SU-DHL-6 (cell line): ENCODE measurements around the gene AUH.

Experiments used
- H2AFZ ChIP-seq: fragments of 200-600 bp; sonication (generic); 2 replicates; pipeline ENCODE4 v1.6.1; 2014; ENCODE audit warnings: low read depth, mild to moderate bottlenecking, moderate library complexity, mixed read lengths, antibody characterized with exemption, low read length; ENCODE audit not compliant: severe bottlenecking
- H3F3A ChIP-seq: fragments of 200-600 bp; shearing (Covaris generic); 2 replicates; pipeline ENCODE4 v1.6.0; 2016; ENCODE audit warnings: antibody characterized with exemption, mild to moderate bottlenecking; ENCODE audit not compliant: insufficient read depth
- H3K27ac ChIP-seq: fragments of 200-600 bp; sonication (generic); 2 replicates; pipeline ENCODE4 v1.5.1; 2016; ENCODE audit warnings: low read depth, mild to moderate bottlenecking, low read length, moderate library complexity, mixed read lengths
- H3K27me3 ChIP-seq: fragments of 200-600 bp; sonication (generic), shearing (Covaris generic); 2 replicates; pipeline ENCODE4 v1.6.0; 2014; ENCODE audit warnings: mild to moderate bottlenecking, low read length
- H3K36me3 ChIP-seq: fragments of 200-600 bp; sonication (generic); 2 replicates; pipeline ENCODE4 v1.6.1; 2014; ENCODE audit warnings: mild to moderate bottlenecking, low read length, mixed read lengths
- H3K4me2 ChIP-seq: fragments of 300-600, 200-600 bp; shearing (Covaris generic), sonication (generic); 2 replicates; pipeline ENCODE4 v1.6.0; 2014; ENCODE audit warnings: low read length, low read depth, mild to moderate bottlenecking; ENCODE audit not compliant: poor library complexity, severe bottlenecking
- H3K4me3 ChIP-seq: fragments of 200-600 bp; sonication (generic); 2 replicates; pipeline ENCODE4 v1.5.1; 2014; ENCODE audit warnings: antibody characterized with exemption, low read length, mild to moderate bottlenecking, mixed read lengths; ENCODE audit not compliant: insufficient read depth, poor library complexity, severe bottlenecking
- H3K79me2 ChIP-seq: fragments of 200-600 bp; sonication (generic); 2 replicates; pipeline ENCODE4 v1.6.1; 2014; ENCODE audit warnings: mild to moderate bottlenecking, low read length, moderate library complexity; ENCODE audit not compliant: insufficient read depth
- H3K9ac ChIP-seq: fragments of 200-600 bp; sonication (generic); 2 replicates; pipeline ENCODE4 v1.7.0; 2014; ENCODE audit warnings: mild to moderate bottlenecking, low read length
- H3K9me2 ChIP-seq: fragments of 200-600 bp; sonication (generic); replicated peaks from 2 replicates; pipeline ENCODE4 v1.6.1; 2014; ENCODE audit warnings: low read length; ENCODE audit not compliant: insufficient read depth
- H3K9me3 ChIP-seq: fragments of 200-600 bp; sonication (generic); 2 replicates; pipeline ENCODE4 v1.6.1; 2014; ENCODE audit warnings: low read length, mixed read lengths; ENCODE audit not compliant: insufficient read depth
- H4K20me1 ChIP-seq: fragments of 200-600 bp; sonication (generic); 2 replicates; pipeline ENCODE4 v1.6.1; 2014; ENCODE audit warnings: low read depth, mild to moderate bottlenecking, antibody characterized with exemption, low read length, moderate library complexity, mixed read lengths
- EZH2phosphoT487 ChIP-seq: fragments of 200-600 bp; sonication (generic), shearing (Covaris generic); conservative IDR thresholded peaks from 2 replicates; pipeline ENCODE4 v1.6.1; 2018; ENCODE audit warnings: mild to moderate bottlenecking, antibody characterized with exemption, low read length, moderate library complexity, mixed read lengths
- TF ChIP-seq, protein P1 (sequence below): fragments of 200-600 bp; sonication (generic); IDR thresholded peaks from one replicate; pipeline ENCODE4 v1.5.1; 2017; ENCODE audit warnings: antibody characterized with exemption, mild to moderate bottlenecking, low read length, moderate library complexity; ENCODE audit not compliant: insufficient read depth, poor library complexity, severe bottlenecking

AUH gene

GRCh38 chr9:91315191-91315590 lies 46.5 kb downstream of the AUH start:
- Histone ChIP-seq H3K9ac (no peak overlapping the region), H2AFZ (no peak overlapping the region), H3K4me3 (no peak overlapping the region), H3K9me3 (no peaks in the 10 kb centered on the region), H3F3A (no peaks in the 10 kb centered on the region), H3K27ac (no peak overlapping the region), H3K27me3 (no peaks in the 10 kb centered on the region), H3K36me3 (no peaks in the 10 kb centered on the region), H3K4me2 (no peak overlapping the region), H3K79me2 (no peaks in the 10 kb centered on the region), H3K9me2 (no peaks in the 10 kb centered on the region), H4K20me1 (no peaks in the 10 kb centered on the region)
- TF ChIP-seq, protein P1, sequence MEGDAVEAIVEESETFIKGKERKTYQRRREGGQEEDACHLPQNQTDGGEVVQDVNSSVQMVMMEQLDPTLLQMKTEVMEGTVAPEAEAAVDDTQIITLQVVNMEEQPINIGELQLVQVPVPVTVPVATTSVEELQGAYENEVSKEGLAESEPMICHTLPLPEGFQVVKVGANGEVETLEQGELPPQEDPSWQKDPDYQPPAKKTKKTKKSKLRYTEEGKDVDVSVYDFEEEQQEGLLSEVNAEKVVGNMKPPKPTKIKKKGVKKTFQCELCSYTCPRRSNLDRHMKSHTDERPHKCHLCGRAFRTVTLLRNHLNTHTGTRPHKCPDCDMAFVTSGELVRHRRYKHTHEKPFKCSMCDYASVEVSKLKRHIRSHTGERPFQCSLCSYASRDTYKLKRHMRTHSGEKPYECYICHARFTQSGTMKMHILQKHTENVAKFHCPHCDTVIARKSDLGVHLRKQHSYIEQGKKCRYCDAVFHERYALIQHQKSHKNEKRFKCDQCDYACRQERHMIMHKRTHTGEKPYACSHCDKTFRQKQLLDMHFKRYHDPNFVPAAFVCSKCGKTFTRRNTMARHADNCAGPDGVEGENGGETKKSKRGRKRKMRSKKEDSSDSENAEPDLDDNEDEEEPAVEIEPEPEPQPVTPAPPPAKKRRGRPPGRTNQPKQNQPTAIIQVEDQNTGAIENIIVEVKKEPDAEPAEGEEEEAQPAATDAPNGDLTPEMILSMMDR: no peak
- no peak for TF ChIP-seq EZH2phosphoT487

DNA sequence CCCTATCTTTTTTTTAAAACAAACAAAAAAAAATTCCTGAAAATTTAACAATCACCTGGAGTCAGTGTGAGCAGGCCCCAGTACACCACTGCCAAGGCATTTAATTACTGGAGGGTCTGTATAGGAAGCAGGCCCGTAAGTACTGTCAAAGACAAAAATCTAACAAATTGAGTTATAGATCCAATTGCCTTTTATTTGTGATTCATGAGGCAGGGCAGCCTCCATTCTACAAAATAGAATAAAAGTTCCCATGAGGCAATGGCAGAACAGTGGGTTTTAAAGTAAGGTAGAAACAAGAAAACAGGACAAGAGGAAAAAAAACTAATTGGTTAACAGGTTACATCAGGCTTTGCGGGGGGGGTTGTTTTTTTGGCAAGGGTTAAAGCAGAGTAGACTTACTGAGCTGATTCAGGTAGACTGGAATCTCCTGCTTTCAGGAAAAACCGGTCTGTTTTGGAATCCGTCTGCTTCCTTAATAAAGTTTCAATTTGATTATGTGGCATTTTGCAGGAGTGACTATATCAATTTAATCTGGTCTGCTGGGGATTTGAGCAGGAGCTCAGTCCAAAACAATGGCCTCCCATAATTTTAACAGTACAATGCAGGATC lies 48.9 kb downstream of the AUH start:
- Histone ChIP-seq H4K20me1 (no peaks in the 10 kb centered on the region), H3K9ac (no peak overlapping the region), H3K79me2 (no peaks in the 10 kb centered on the region), H2AFZ (no peak overlapping the region), H3K4me3 (no peak overlapping the region), H3F3A (no peaks in the 10 kb centered on the region), H3K4me2 (no peak overlapping the region), H3K9me2 (no peaks in the 10 kb centered on the region), H3K9me3 (no peaks in the 10 kb centered on the region), H3K27ac (no peak overlapping the region), H3K27me3 (no peaks in the 10 kb centered on the region), H3K36me3 (no peaks in the 10 kb centered on the region)
- TF ChIP-seq, protein P1: no peak
- TF ChIP-seq EZH2phosphoT487: no peak

DNA sequence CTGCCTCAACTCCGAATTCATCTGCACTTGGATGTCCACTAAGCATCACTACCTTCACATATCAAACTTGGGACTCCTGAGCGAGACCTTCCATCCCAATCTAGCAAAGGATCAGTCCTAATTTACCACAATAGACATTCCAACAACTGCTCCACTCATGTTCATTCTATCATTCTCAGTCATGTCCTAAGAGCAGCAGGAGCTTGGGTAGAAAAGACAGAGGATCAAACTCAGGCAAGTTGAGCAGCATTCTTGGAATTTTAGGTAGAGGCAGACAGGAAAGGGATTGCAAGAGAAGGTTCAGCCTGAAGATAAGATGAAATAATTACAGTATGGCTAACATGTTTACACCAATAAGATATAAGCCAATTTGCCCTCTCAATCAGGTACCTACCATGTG lies 51.7 kb downstream of the AUH start:
- Histone ChIP-seq H2AFZ (no peak overlapping the region), H3K79me2 (no peaks in the 10 kb centered on the region), H4K20me1 (no peaks in the 10 kb centered on the region), H3K9ac (no peak overlapping the region), H3K27me3 (no peaks in the 10 kb centered on the region), H3K27ac (no peak overlapping the region), H3K9me2 (no peaks in the 10 kb centered on the region), H3K4me2 (no peak overlapping the region), H3K9me3 (no peaks in the 10 kb centered on the region), H3K4me3 (no peak overlapping the region), H3K36me3 (no peaks in the 10 kb centered on the region), H3F3A (no peaks in the 10 kb centered on the region)
- TF ChIP-seq, protein P1: no peak
- TF ChIP-seq EZH2phosphoT487: no peak
